Measurements from ENCODE around the gene FOXI3. TPM values are rescaled to one million over a fixed set of nuclear protein-coding genes. Genes with fewer than 3 reads are reported as not detected.

The FOXI3 gene
- total RNA-seq, 1 experiment from 2014 or later = 19.2 TPM

GRCh38 chr2:88450925-88451810 is 1.3 kb downstream of the FOXI3 start:
- H4K8ac ChIP-seq (replicated peaks; ENCODE audit: insufficient read length, low read depth, low read length) = no peak overlapping the region
- H3K79me1 ChIP-seq (ENCODE audit: insufficient read depth, low read depth, low read length, poor library complexity, severe bottlenecking) = no peaks in the 10 kb centered on the region
- H3T11ph ChIP-seq (ENCODE audit: low read length) = no peak overlapping the region
- WGBS (ENCODE audit: extremely low coverage, insufficient read length, low lambda C conversion rate) = no CpG with 5 or more reads among the region's 18 CpGs
- no peak overlapping the region for H3K9ac ChIP-seq (ENCODE audit: extremely low read depth, insufficient read length, low read length)
- no peak for DNase-seq
- H2AK5ac ChIP-seq (ENCODE audit: insufficient read length, low read length) = no peak overlapping the region
- H2BK15ac ChIP-seq (ENCODE audit: low read depth, low read length) = no peak overlapping the region
- H3K9me3 ChIP-seq (ENCODE audit: control insufficient read depth, low read depth, low read length) = no peaks in the 10 kb centered on the region
- no peak overlapping the region for H3K4ac ChIP-seq (ENCODE audit: low read depth, low read length)
- 0 out of 2 replicates have a peak, but pooled peaks cover 2% of the 10 kb centered on the region for H3K79me2 ChIP-seq (ENCODE audit: insufficient read depth, low read length)
- H4K91ac ChIP-seq (ENCODE audit: insufficient read length, low read depth, low read length) = no peak overlapping the region
- H3K14ac ChIP-seq (ENCODE audit: insufficient read depth, low read length) = peak overlapping the region; percentile 81; the same call in 1 of the 2 replicates
- H3K36me3 Mint-ChIP-seq (ENCODE audit: insufficient read depth in 1 of 3, low read depth in 3 of 3) = peaks cover 4 to 34% (median 24%) of the 10 kb centered on the region in 3 experiments; a peak in 5 of 7 replicates
- H3K27me3 ChIP-seq (ENCODE audit: insufficient read depth, low read length) = peaks cover 12% of the 10 kb centered on the region; the same call in 1 of the 2 replicates
- no peaks in the 10 kb centered on the region for H4K20me1 ChIP-seq (ENCODE audit: control insufficient read depth, insufficient read depth, insufficient read length)
- no peak overlapping the region for H2BK12ac ChIP-seq (ENCODE audit: insufficient read length, low read depth, low read length)
- no peaks in the 10 kb centered on the region for H3K9me3 Mint-ChIP-seq
- no peak for TF ChIP-seq CTCF (conservative IDR thresholded peaks at IDR 0.05)
- peak overlapping the region; percentile 78 to 92 for H3K4me3 Mint-ChIP-seq
- peaks cover 38% of the 10 kb centered on the region for H3K27me3 Mint-ChIP-seq (ENCODE audit: low read depth)
- no peak overlapping the region for H3K18ac ChIP-seq (ENCODE audit: insufficient read length, low read depth, low read length)
- no peaks in the 10 kb centered on the region for H3K4me1 ChIP-seq (ENCODE audit: insufficient read depth, low read length)
- peak overlapping the region; percentile 77 for H3K4me2 ChIP-seq (ENCODE audit: insufficient read depth, insufficient read length, low read length)
- no peak overlapping the region for H4K5ac ChIP-seq (ENCODE audit: insufficient read length, low read depth, low read length)
- H3K4me1 Mint-ChIP-seq = peaks cover 24 to 37% of the 10 kb centered on the region in 2 experiments
- no peak overlapping the region for H3K23ac ChIP-seq (ENCODE audit: insufficient read length, low read depth, low read length)
- peaks cover 11% of the 10 kb centered on the region for H3K23me2 ChIP-seq (ENCODE audit: insufficient read length, low read depth, low read length, poor library complexity, severe bottlenecking)
- H2BK120ac ChIP-seq (ENCODE audit: low read depth, low read length, poor library complexity, severe bottlenecking) = no peak overlapping the region
- peak overlapping the region in 1 of 3 experiments; percentile 53; a peak in 1 of 7 replicates for H3K27ac Mint-ChIP-seq
- no peak overlapping the region for H2BK5ac ChIP-seq (ENCODE audit: insufficient read length, low read length)
- no peak overlapping the region for H2AFZ ChIP-seq (ENCODE audit: low read length)
- no peak overlapping the region for H3K56ac ChIP-seq (ENCODE audit: insufficient read length, low read depth, low read length)
- H3K27ac ChIP-seq (ENCODE audit: insufficient read length, low read depth, low read length) = no peak overlapping the region
- no peak overlapping the region for H2BK20ac ChIP-seq (ENCODE audit: low read depth, low read length, poor library complexity, severe bottlenecking)

Measured in H9 (cell line).